Measurements from ENCODE around the gene CENPX. TPM values are rescaled to one million over a fixed set of nuclear protein-coding genes. Genes with fewer than 3 reads are reported as not detected.

CENPX gene
- total and polyA plus RNA-seq, 2 of the 13 experiments (the other 11 are each of a cell fraction or from before 2014, with no cell fraction given) = 92.7 to 170 TPM

- no peak for TF ChIP-seq ZNF639 (CRISPR knock-in tag; conservative IDR thresholded peaks at IDR 0.05)
- TF ChIP-seq ZNF543 (CRISPR knock-in tag; IDR thresholded peaks at IDR 0.05) = no peak; the same call in 1 of the 2 replicates
- TF ChIP-seq MED8 (CRISPR knock-in tag; IDR thresholded peaks at IDR 0.05; ENCODE audit: insufficient replicate concordance) = no peak
- no peak for TF ChIP-seq ZNF576 (CRISPR knock-in tag; IDR thresholded peaks at IDR 0.05)
- TF ChIP-seq ZNF33A (CRISPR knock-in tag; IDR thresholded peaks at IDR 0.05; ENCODE audit: borderline replicate concordance) = no peak
- no peak for TF ChIP-seq MED13 (CRISPR knock-in tag; IDR thresholded peaks at IDR 0.05)
- no peak for TF ChIP-seq MAFF (IDR thresholded peaks at IDR 0.05; ENCODE audit: low read depth, low read length)
- TF ChIP-seq ZKSCAN8 (CRISPR knock-in tag; IDR thresholded peaks at IDR 0.05; ENCODE audit: borderline replicate concordance) = no peak
- no peak for TF ChIP-seq SPEN (CRISPR knock-in tag; IDR thresholded peaks at IDR 0.05; ENCODE audit: low read depth)
- TF ChIP-seq MEF2D (CRISPR knock-in tag; IDR thresholded peaks at IDR 0.05) = no peak
- TF ChIP-seq ZFP36L2 (CRISPR knock-in tag; IDR thresholded peaks at IDR 0.05) = 0 out of 2 replicates have a peak, but pooled peaks have one; percentile 64
- TF ChIP-seq USF2 (IDR thresholded peaks at IDR 0.05; ENCODE audit: low read depth, low read length) = no peak
- no peak for TF ChIP-seq USF2 (CRISPR knock-in tag; IDR thresholded peaks at IDR 0.05; ENCODE audit: borderline replicate concordance)
- TF ChIP-seq ZZZ3 (CRISPR knock-in tag; IDR thresholded peaks at IDR 0.05; ENCODE audit: borderline replicate concordance) = no peak; the same call in 1 of the 2 replicates
- TF ChIP-seq MTF1 (CRISPR knock-in tag; IDR thresholded peaks at IDR 0.05) = no peak
- no peak for TF ChIP-seq IRX3 (CRISPR knock-in tag; IDR thresholded peaks at IDR 0.05; ENCODE audit: borderline replicate concordance, low read depth)
- 0 out of 2 replicates have a peak, but pooled peaks have one; percentile 78 for TF ChIP-seq ZNF775 (CRISPR knock-in tag; IDR thresholded peaks at IDR 0.05; ENCODE audit: borderline replicate concordance)
- TF ChIP-seq RAD21 (CRISPR knock-in tag; IDR thresholded peaks at IDR 0.05) = no peak; the same call in 1 of the 2 replicates
- TF ChIP-seq ZNF572 (CRISPR knock-in tag; IDR thresholded peaks at IDR 0.05) = no peak; the same call in 1 of the 2 replicates
- peak; percentile 93 for TF ChIP-seq ZC3H4 (CRISPR knock-in tag; IDR thresholded peaks at IDR 0.05; ENCODE audit: borderline replicate concordance)
- no peak for TF ChIP-seq KDM5A (IDR thresholded peaks at IDR 0.05; ENCODE audit: borderline replicate concordance, low read length)
- TF ChIP-seq ZNF512 (CRISPR knock-in tag; IDR thresholded peaks at IDR 0.05) = no peak
- TF ChIP-seq KDM5B (CRISPR knock-in tag; IDR thresholded peaks at IDR 0.05; ENCODE audit: borderline replicate concordance) = peak; percentile 11; the same call in 1 of the 2 replicates
- no peak for TF ChIP-seq ATF1 (CRISPR knock-in tag; IDR thresholded peaks at IDR 0.05)
Measured at GRCh38 chr17:81976332-81977210, 46.1 kb downstream of the CENPX start (continued).

All from HepG2 (cell line).